Activated B cell treated with CpG ODN at 0.5 μM for 24 hours (primary cell): ENCODE results near the gene CORO1A. TPM values are rescaled to one million over a fixed set of nuclear protein-coding genes. Genes with fewer than 3 reads are reported as not detected.

Source experiments
- ATAC-seq: fragments of 200-7000 bp; cut with Tn5 transposase; one replicate; pipeline ENCODE4 v1.10.0; 2021; ENCODE audit warnings: low read depth, mild to moderate bottlenecking, moderate library complexity
- CTCF ChIA-PET: fragments of 350-600 bp; sonication (Branson Sonifier 250); formaldehyde crosslinking; loops from one replicate; lab custom pipeline; 2021; ENCODE audit warnings: antibody characterized with exemption; lab: Charles Lee
- POLR2A ChIA-PET: fragments of 350-600 bp; sonication (Branson Sonifier 250); formaldehyde crosslinking; loops from one replicate; lab custom pipeline; 2021; ENCODE audit warnings: antibody characterized with exemption; lab: Charles Lee
- DNase-seq: peaks from one replicate; pipeline ENCODE4 v3.0.0; 2022
- H3K27ac Mint-ChIP-seq: one replicate; pipeline ENCODE4 v1.8.0; 2020; ENCODE audit warnings: mixed read lengths
- H3K27me3 Mint-ChIP-seq: one replicate; pipeline ENCODE4 v1.8.0; 2021; ENCODE audit warnings: mixed read lengths
- H3K36me3 Mint-ChIP-seq: one replicate; pipeline ENCODE4 v1.8.0; 2021; ENCODE audit warnings: low read depth, mixed read lengths
- H3K4me1 Mint-ChIP-seq: one replicate; pipeline ENCODE4 v1.8.0; 2021; ENCODE audit warnings: mixed read lengths
- H3K4me3 Mint-ChIP-seq: one replicate; pipeline ENCODE4 v1.8.0; 2020; ENCODE audit warnings: mild to moderate bottlenecking, mixed read lengths
- H3K9me3 Mint-ChIP-seq: one replicate; pipeline ENCODE4 v1.8.0; 2020; ENCODE audit warnings: mixed read lengths
- intact Hi-C: fragments of 100-400 bp; cut with micrococcal nuclease; formaldehyde crosslinking; loops from one replicate; pipeline ENCODE4 v1.15.1; 2024
- total RNA-seq: library from RNA; stranded (reverse); gene quantifications from 2 replicates; pipeline ENCODE4 v1.2.3, GENCODE V29; 2022
- TF ChIP-seq, protein P1 (sequence below): fragments of 200-600 bp; IDR thresholded peaks from one replicate; pipeline ENCODE4 v1.8.0; 2022; ENCODE audit warnings: antibody characterized with exemption, mild to moderate bottlenecking

The CORO1A gene
- total RNA-seq, 1 donor from 2014 or later = 1,030 TPM

DNA sequence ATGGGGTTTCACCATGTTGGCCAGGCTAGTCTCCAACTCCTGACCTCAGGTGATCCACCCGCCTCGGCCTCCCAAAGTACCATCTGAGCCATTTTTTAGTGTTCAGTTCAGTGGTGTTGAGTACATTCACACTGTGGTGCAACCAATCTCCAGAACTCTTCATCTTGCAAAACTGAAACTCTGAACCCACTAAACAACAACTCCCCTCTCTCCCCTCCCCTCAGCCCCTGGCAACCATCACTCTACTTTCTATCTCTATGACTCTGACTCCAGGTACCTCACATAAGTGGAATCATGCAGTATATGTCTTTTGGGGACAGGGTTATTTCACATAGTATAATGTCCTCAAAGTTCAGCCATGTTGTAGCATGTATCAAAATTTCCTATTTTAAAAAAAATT lies 41.7 kb upstream of the CORO1A start:
- Mint-ChIP-seq H3K9me3 (no peaks in the 10 kb centered on the region), H3K27me3 (no peaks in the 10 kb centered on the region), H3K27ac (no peak overlapping the region), H3K36me3 (no peaks in the 10 kb centered on the region), H3K4me1 (peaks cover 12% of the 10 kb centered on the region), H3K4me3 (no peak overlapping the region)
- ChIA-PET POLR2A (interaction anchor here (0.6 kb wide), 1 partner anchor 77 kb away, joined by 11 read pairs; no protein-coding TSS in a partner anchor), CTCF (no interaction called here)
- DNase-seq (no peak), ATAC-seq (no peak)
- TF ChIP-seq, protein P1, sequence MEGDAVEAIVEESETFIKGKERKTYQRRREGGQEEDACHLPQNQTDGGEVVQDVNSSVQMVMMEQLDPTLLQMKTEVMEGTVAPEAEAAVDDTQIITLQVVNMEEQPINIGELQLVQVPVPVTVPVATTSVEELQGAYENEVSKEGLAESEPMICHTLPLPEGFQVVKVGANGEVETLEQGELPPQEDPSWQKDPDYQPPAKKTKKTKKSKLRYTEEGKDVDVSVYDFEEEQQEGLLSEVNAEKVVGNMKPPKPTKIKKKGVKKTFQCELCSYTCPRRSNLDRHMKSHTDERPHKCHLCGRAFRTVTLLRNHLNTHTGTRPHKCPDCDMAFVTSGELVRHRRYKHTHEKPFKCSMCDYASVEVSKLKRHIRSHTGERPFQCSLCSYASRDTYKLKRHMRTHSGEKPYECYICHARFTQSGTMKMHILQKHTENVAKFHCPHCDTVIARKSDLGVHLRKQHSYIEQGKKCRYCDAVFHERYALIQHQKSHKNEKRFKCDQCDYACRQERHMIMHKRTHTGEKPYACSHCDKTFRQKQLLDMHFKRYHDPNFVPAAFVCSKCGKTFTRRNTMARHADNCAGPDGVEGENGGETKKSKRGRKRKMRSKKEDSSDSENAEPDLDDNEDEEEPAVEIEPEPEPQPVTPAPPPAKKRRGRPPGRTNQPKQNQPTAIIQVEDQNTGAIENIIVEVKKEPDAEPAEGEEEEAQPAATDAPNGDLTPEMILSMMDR = no peak
- intact Hi-C loops = no loop called here

DNA sequence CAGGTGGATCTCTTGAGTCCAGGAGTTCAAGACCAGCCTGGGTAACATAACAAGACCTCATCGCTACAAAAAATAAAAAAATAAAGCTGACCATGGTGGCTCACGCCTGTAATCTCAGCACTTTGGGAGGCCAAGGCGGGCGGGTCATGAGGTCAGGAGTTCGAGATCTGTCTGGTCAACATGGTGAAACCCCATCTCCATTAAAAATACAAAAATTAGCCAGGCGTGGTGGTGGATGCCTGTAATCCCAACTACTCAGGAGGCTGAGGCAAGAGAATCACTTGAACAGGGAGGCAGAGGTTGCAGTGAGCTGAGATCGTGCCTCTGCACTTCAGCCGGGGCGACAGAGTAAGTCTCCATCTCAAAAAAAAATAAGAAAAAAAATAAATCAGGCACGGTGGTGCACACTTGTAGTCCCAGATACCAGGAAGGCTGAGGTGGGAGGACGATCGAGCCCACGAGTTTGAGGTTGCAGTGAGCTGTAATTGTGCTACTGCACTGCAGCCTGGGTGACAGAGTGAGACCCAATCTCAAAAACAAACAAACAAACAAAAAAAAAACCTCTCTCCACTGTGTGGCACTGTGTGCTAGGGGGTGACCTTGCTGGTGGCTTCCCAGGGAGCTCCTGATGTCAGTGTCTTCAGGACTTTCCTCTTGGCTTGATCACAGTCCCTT lies 40.6 kb upstream of the CORO1A start:
- Mint-ChIP-seq H3K4me1 (peaks cover 12% of the 10 kb centered on the region), H3K4me3 (no peak overlapping the region), H3K27me3 (no peaks in the 10 kb centered on the region), H3K36me3 (no peaks in the 10 kb centered on the region), H3K9me3 (no peaks in the 10 kb centered on the region), H3K27ac (no peak overlapping the region)
- TF ChIP-seq, protein P1 = no peak
- ChIA-PET POLR2A (interaction anchor here (0.6 to 1.8 kb wide), 4 partner anchors 39 to 78 kb away, joined by 3 to 13 read pairs (median 8); partner anchors contain the start of gene CORO1A), CTCF (interaction anchor here (0.6 to 1.1 kb wide), 2 partner anchors 41 to 43 kb away, joined by 4 to 6 read pairs; partner anchors contain the start of gene CORO1A)
- peak; percentile 57 for ATAC-seq
- no peak for DNase-seq
- intact Hi-C loops = no loop called here

DNA sequence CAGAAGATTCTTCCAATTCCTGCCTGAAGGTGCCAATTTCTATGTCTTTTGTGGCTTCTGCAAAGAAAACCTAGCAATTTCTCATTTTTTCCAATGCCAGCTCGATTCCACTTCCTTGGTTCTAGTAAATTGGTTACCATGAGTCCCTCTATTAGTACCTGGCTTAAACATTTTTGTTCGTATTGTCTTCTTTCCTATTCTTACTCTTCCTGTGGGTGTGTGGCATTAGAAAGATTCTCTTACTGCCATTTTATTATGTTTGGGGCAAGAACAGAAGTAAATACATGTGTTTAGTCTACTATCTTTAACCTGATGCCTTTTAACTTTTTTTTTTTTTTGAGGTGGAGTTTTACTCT lies 40.1 kb upstream of the CORO1A start:
- ChIA-PET POLR2A (interaction anchor here (0.6 to 1.8 kb wide), 4 partner anchors 20 to 43 kb away, joined by 3 to 13 read pairs (median 4); partner anchors contain the start of gene CORO1A), CTCF (interaction anchor here (0.6 to 1.1 kb wide), 2 partner anchors 40 to 43 kb away, joined by 4 to 6 read pairs; partner anchors contain the start of gene CORO1A)
- DNase-seq = no peak
- TF ChIP-seq, protein P1 = no peak
- peaks cover 12% of the 10 kb centered on the region for H3K4me1 Mint-ChIP-seq
- no peak overlapping the region for H3K27ac Mint-ChIP-seq
- no peaks in the 10 kb centered on the region for H3K9me3 Mint-ChIP-seq
- ATAC-seq = no peak
- no peaks in the 10 kb centered on the region for H3K27me3 Mint-ChIP-seq
- intact Hi-C loops = no loop called here
- H3K4me3 Mint-ChIP-seq = no peak overlapping the region
- no peaks in the 10 kb centered on the region for H3K36me3 Mint-ChIP-seq

DNA sequence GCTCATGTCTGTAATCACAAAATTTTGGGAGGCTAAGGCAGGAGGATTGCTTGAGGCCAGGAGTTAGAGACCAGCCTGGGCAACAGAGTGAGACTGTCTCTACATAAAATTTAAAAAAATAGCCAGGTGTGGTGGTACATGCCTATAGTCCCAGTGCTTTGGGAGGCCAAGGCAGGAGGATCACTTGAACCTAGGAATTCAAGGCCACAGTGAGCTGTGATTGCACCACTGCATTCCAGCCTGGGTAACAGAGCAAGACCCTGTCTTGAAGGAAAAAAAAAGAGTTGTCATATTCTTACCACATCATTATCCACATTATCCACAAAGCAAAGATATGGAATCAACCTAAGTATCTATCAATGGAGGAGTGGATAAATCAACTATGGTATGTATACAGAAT lies 39.4 kb upstream of the CORO1A start:
- CTCF ChIA-PET = no interaction called here
- ATAC-seq = no peak
- TF ChIP-seq, protein P1 = no peak

DNA sequence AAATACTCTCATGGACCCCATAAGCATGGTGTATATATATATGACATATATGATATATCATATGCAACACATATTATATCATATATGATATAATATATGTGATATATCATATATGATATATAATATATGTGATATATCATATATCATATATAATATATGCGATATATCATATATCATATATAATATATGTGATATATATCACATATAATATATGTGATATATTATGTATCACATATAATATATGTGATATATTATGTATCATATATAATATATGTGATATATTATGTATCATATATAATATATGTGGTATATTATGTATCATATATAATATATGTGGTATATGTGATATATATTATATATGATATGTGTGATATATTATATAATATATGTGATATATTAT lies 38.5 kb upstream of the CORO1A start:
- H3K27me3 Mint-ChIP-seq = no peaks in the 10 kb centered on the region
- H3K4me3 Mint-ChIP-seq = no peak overlapping the region
- TF ChIP-seq, protein P1 = no peak
- no peaks in the 10 kb centered on the region for H3K36me3 Mint-ChIP-seq
- ATAC-seq (no peak), DNase-seq (no peak)
- POLR2A ChIA-PET = no interaction called here
- H3K9me3 Mint-ChIP-seq = peaks cover 2% of the 10 kb centered on the region
- CTCF ChIA-PET = no interaction called here
- peaks cover 7% of the 10 kb centered on the region for H3K4me1 Mint-ChIP-seq
- intact Hi-C loops = no loop called here
- H3K27ac Mint-ChIP-seq = no peak overlapping the region

More for the DNA sequence above, 39.4 kb upstream of the CORO1A start:
- POLR2A ChIA-PET = interaction anchor here (1.8 kb wide), 1 partner anchor 40 kb away, joined by 13 read pairs; the partner anchor contains the start of gene CORO1A
- peaks cover 12% of the 10 kb centered on the region for H3K4me1 Mint-ChIP-seq
- intact Hi-C loops = no loop called here
- no peak overlapping the region for H3K27ac Mint-ChIP-seq
- H3K36me3 Mint-ChIP-seq = no peaks in the 10 kb centered on the region
- no peaks in the 10 kb centered on the region for H3K27me3 Mint-ChIP-seq
- no peaks in the 10 kb centered on the region for H3K9me3 Mint-ChIP-seq
- no peak overlapping the region for H3K4me3 Mint-ChIP-seq
- DNase-seq = no peak
